AG04450 (cell line): ENCODE data around the gene ZP3. TPM values are rescaled to one million over a fixed set of nuclear protein-coding genes. Genes with fewer than 3 reads are reported as not detected.
"Not testable (repeated sequence)": the region's sequence is repeated elsewhere in the genome, so short reads cannot be mapped to it uniquely, and the experiment has no call there.

ENCODE experiments used
- CTCF ChIA-PET: fragments of 300-600, 350-600 bp; formaldehyde crosslinking; extraction: SDS; loops from one replicate; lab custom pipeline; 2022; ENCODE audit warnings: antibody characterized with exemption, inconsistent platforms; lab: Charles Lee
- POLR2A ChIA-PET: fragments of 350-600 bp; formaldehyde crosslinking; extraction: SDS; loops from one replicate; lab custom pipeline; 2021; ENCODE audit warnings: antibody characterized with exemption, inconsistent platforms; lab: Yijun Ruan, JAX
- DNase-seq: peaks from one replicate; pipeline ENCODE4 v3.0.0-alpha.2; 2011; ENCODE audit warnings: low read depth, low spot score
- H3K27ac ChIP-seq: one replicate; pipeline ENCODE4 v1.5.1; 2012; ENCODE audit warnings: low read depth, low read length, control low read depth
- H3K27me3 ChIP-seq: one replicate; pipeline ENCODE4 v1.6.0; 2012; ENCODE audit warnings: low read length; ENCODE audit not compliant: control insufficient read depth, insufficient read depth
- H3K4me3 ChIP-seq: 2 replicates; pipeline ENCODE4 v1.5.1; 2011; ENCODE audit warnings: mild to moderate bottlenecking, low read depth, low read length, control low read depth
- H3K9me3 ChIP-seq: 2 replicates; pipeline ENCODE4 v1.5.1; 2012; ENCODE audit warnings: low read length; ENCODE audit not compliant: control insufficient read depth, insufficient read depth
- CTCF ChIP-seq: IDR thresholded peaks from 2 replicates; pipeline ENCODE4 v1.5.1; 2011; ENCODE audit warnings: low read depth, low read length, control low read depth, inconsistent platforms
- polyA plus RNA-seq: library from polyadenylated mRNA; depleted of rRNA; stranded (reverse); fragments of >200 nt; gene quantifications from 2 replicates; pipeline ENCODE4 v1.2.3, GENCODE V29; 2011

ZP3 gene
- polyA plus RNA-seq, 1 experiment = 0.63 TPM

- DNase-seq = no peak
- H3K27me3 ChIP-seq = peaks cover 23% of the 10 kb centered on the region
- no peaks in the 10 kb centered on the region for H3K9me3 ChIP-seq
- ChIA-PET POLR2A (interaction anchor here (0.7 to 1.0 kb wide), 2 partner anchors 10 to 53 kb away, joined by 3 read pairs; partner anchors contain the start of gene YWHAG), CTCF (no interaction called here)
- no peak overlapping the region for H3K27ac ChIP-seq
- TF ChIP-seq CTCF = no peak
- H3K4me3 ChIP-seq = no peak overlapping the region
Observed at GRCh38 chr7:76412249-76412648, 12.5 kb upstream of the ZP3 start.

GRCh38 chr7:76417654-76418310, 7.0 kb upstream of the ZP3 start:
- H3K4me3 ChIP-seq, H3K9me3 ChIP-seq, H3K27me3 ChIP-seq, DNase-seq, H3K27ac ChIP-seq: not testable (repeated sequence)
- ChIA-PET CTCF (interaction anchor here (0.7 kb wide), 1 partner anchor 58 kb away, joined by 4 read pairs; no protein-coding TSS in a partner anchor), POLR2A (interaction anchor here (0.7 kb wide), 1 partner anchor 112 kb away, joined by 4 read pairs; no protein-coding TSS in a partner anchor)

GRCh38 chr7:76421097-76421496, 3.7 kb upstream of the ZP3 start:
- H3K9me3 ChIP-seq, POLR2A ChIA-PET, CTCF ChIA-PET: not testable (repeated sequence)

GRCh38 chr7:76423666-76424412, 911 bp upstream of the ZP3 start:
- ChIA-PET POLR2A (no interaction called here), CTCF (interaction anchor here (0.6 kb wide), 1 partner anchor 382 kb away, joined by 3 read pairs; no protein-coding TSS in a partner anchor)
- H3K4me3 ChIP-seq = no peak overlapping the region
- no peaks in the 10 kb centered on the region; the same call in none of the 2 replicates for H3K9me3 ChIP-seq
- H3K27ac ChIP-seq = no peak overlapping the region
- peaks cover 2% of the 10 kb centered on the region for H3K27me3 ChIP-seq
- no peak for TF ChIP-seq CTCF
- DNase-seq = no peak

More at GRCh38 chr7:76421097-76421496, 3.7 kb upstream of the ZP3 start:
- not testable (repeated sequence) for H3K4me3 ChIP-seq, H3K27ac ChIP-seq, H3K27me3 ChIP-seq, DNase-seq

GRCh38 chr7:76425156-76425555, 406 bp downstream of the ZP3 start:
- Histone ChIP-seq H3K9me3 (no peaks in the 10 kb centered on the region; the same call in none of the 2 replicates), H3K4me3 (no peak overlapping the region), H3K27ac (no peak overlapping the region), H3K27me3 (peaks cover under 1% of the 10 kb centered on the region)
- POLR2A ChIA-PET = no interaction called here
- no peak for DNase-seq
- no peak for TF ChIP-seq CTCF
- CTCF ChIA-PET = no interaction called here

GRCh38 chr7:76425558-76425957, 808 bp downstream of the ZP3 start:
- H3K27me3 ChIP-seq, DNase-seq, H3K27ac ChIP-seq, POLR2A ChIA-PET, H3K4me3 ChIP-seq, H3K9me3 ChIP-seq, CTCF ChIA-PET: not testable (repeated sequence)
